ENCODE data around the gene CAMKMT. TPM values are rescaled to one million over a fixed set of nuclear protein-coding genes. Genes with fewer than 3 reads are reported as not detected.

CAMKMT gene
- total RNA-seq, 2 experiments from 2014 or later = 25.7 to 27.4 TPM

GRCh38 chr2:44328750-44329149, 33.0 kb upstream of the CAMKMT start:
- no peak overlapping the region for H3K4me3 ChIP-seq (ENCODE audit: low read depth, low read length, poor library complexity, severe bottlenecking)
- H3K9me2 ChIP-seq (ENCODE audit: insufficient read depth, low read length) = no peaks in the 10 kb centered on the region
- no TSS peak for BruUV-seq (replicated peaks)
- peaks cover 53% of the 10 kb centered on the region for H3K36me3 ChIP-seq (ENCODE audit: insufficient read depth, low read length)
- no peak for DNase-seq (ENCODE audit: low spot score)
- POLR2A ChIA-PET = interaction anchor here (0.5 to 1.3 kb wide), 4 partner anchors 11 to 126 kb away, joined by 3 to 7 read pairs (median 4); no protein-coding TSS in a partner anchor
- TF ChIP-seq EZH2phosphoT487 (IDR thresholded peaks at IDR 0.05; ENCODE audit: borderline replicate concordance, low read depth, low read length) (no peak), CTCF (conservative IDR thresholded peaks at IDR 0.05; ENCODE audit: low read length) (no peak)
- no peak overlapping the region for H3K27ac ChIP-seq (ENCODE audit: low read depth, low read length, poor library complexity, severe bottlenecking)
- no peaks in the 10 kb centered on the region for H3K4me1 ChIP-seq (ENCODE audit: insufficient read depth, low read length, poor library complexity, severe bottlenecking)
- no peaks in the 10 kb centered on the region for H3K79me2 ChIP-seq (ENCODE audit: insufficient read depth, low read depth, low read length)
- H3K4me2 ChIP-seq (ENCODE audit: low read length) = no peak overlapping the region
- CTCF ChIA-PET (ENCODE audit: unreplicated experiment) = no interaction called here
- H4K20me1 ChIP-seq (ENCODE audit: insufficient read depth, low read length) = no peaks in the 10 kb centered on the region
- H3K9me3 ChIP-seq (ENCODE audit: low read length) = no peaks in the 10 kb centered on the region
- H2AFZ ChIP-seq (ENCODE audit: low read length) = no peak overlapping the region
- intact Hi-C loops (cut with micrococcal nuclease; ENCODE audit: unreplicated experiment) = no loop called here

- Histone ChIP-seq H3K27ac (ENCODE audit: low read depth, low read length, poor library complexity, severe bottlenecking) (no peak overlapping the region), H3K4me2 (ENCODE audit: low read length) (no peak overlapping the region), H3K4me1 (ENCODE audit: insufficient read depth, low read length, poor library complexity, severe bottlenecking) (no peaks in the 10 kb centered on the region), H2AFZ (ENCODE audit: low read length) (no peak overlapping the region), H3K4me3 (ENCODE audit: low read depth, low read length, poor library complexity, severe bottlenecking) (no peak overlapping the region), H3K79me2 (ENCODE audit: insufficient read depth, low read depth, low read length) (no peaks in the 10 kb centered on the region), H4K20me1 (ENCODE audit: insufficient read depth, low read length) (no peaks in the 10 kb centered on the region), H3K36me3 (ENCODE audit: insufficient read depth, low read length) (peaks cover 47% of the 10 kb centered on the region), H3K9me2 (ENCODE audit: insufficient read depth, low read length) (no peaks in the 10 kb centered on the region), H3K9me3 (ENCODE audit: low read length) (no peaks in the 10 kb centered on the region)
- ChIA-PET POLR2A (interaction anchor here (0.8 to 1.3 kb wide), 2 partner anchors 11 to 19 kb away, joined by 3 to 7 read pairs; no protein-coding TSS in a partner anchor), CTCF (ENCODE audit: unreplicated experiment) (no interaction called here)
- TF ChIP-seq EZH2phosphoT487 (IDR thresholded peaks at IDR 0.05; ENCODE audit: borderline replicate concordance, low read depth, low read length) = no peak
- intact Hi-C loops (cut with micrococcal nuclease; ENCODE audit: unreplicated experiment) = no loop called here
- no peak for DNase-seq (ENCODE audit: low spot score)
- no TSS peak for BruUV-seq (replicated peaks)
These were observed 32.4 kb upstream of the CAMKMT start for GRCh38 chr2:44329343-44329742.

GRCh38 chr2:44330801-44331200, 30.9 kb upstream of the CAMKMT start:
- Histone ChIP-seq H4K20me1 (ENCODE audit: insufficient read depth, low read length) (no peaks in the 10 kb centered on the region), H3K9me3 (ENCODE audit: low read length) (no peaks in the 10 kb centered on the region), H3K4me2 (ENCODE audit: low read length) (no peak overlapping the region), H3K79me2 (ENCODE audit: insufficient read depth, low read depth, low read length) (no peaks in the 10 kb centered on the region), H3K27ac (ENCODE audit: low read depth, low read length, poor library complexity, severe bottlenecking) (no peak overlapping the region), H3K9me2 (ENCODE audit: insufficient read depth, low read length) (no peaks in the 10 kb centered on the region), H2AFZ (ENCODE audit: low read length) (no peak overlapping the region), H3K4me1 (ENCODE audit: insufficient read depth, low read length, poor library complexity, severe bottlenecking) (no peaks in the 10 kb centered on the region), H3K36me3 (ENCODE audit: insufficient read depth, low read length) (peaks cover 48% of the 10 kb centered on the region), H3K4me3 (ENCODE audit: low read depth, low read length, poor library complexity, severe bottlenecking) (no peak overlapping the region)
- no peak for DNase-seq (ENCODE audit: low spot score)
- ChIA-PET POLR2A (no interaction called here), CTCF (ENCODE audit: unreplicated experiment) (no interaction called here)
- no TSS peak for BruUV-seq (replicated peaks)
- TF ChIP-seq CTCF (conservative IDR thresholded peaks at IDR 0.05; ENCODE audit: low read length) (no peak), EZH2phosphoT487 (IDR thresholded peaks at IDR 0.05; ENCODE audit: borderline replicate concordance, low read depth, low read length) (no peak)
- intact Hi-C loops (cut with micrococcal nuclease; ENCODE audit: unreplicated experiment) = no loop called here
